Small intestine (tissue), 7 donors: Measurements from ENCODE around the gene TRIO. TPM values are rescaled to one million over a fixed set of nuclear protein-coding genes. Genes with fewer than 3 reads are reported as not detected.

Experiments used
- DNase-seq, 2 donors: peaks; one replicate each; pipeline versions ENCODE4 v3.0.0 to v3.0.0-alpha.2; 2013
- FAIRE-seq: peaks from 2 replicates; lab custom pipeline; 2012; peaks lifted over from hg19 to GRCh38; lab: Jason Lieb, UNC
- H3K27ac ChIP-seq, 3 donors: one replicate each; pipeline ENCODE4 v1.5.1; 2013; ENCODE audit warnings: low read length in 2 of 3, mild to moderate bottlenecking in 2 of 3, control low read depth in 1 of 3, inconsistent platforms in 1 of 3, low read depth in 1 of 3, moderate library complexity in 1 of 3
- H3K27me3 ChIP-seq, 3 donors: one replicate each; pipeline ENCODE4 v1.6.1; 2013; ENCODE audit warnings: low read length in 3 of 3, inconsistent platforms in 1 of 3; ENCODE audit not compliant: control insufficient read depth in 3 of 3, insufficient read depth in 3 of 3
- H3K36me3 ChIP-seq, 3 donors: one replicate each; pipeline ENCODE4 v1.6.1; 2013; ENCODE audit warnings: low read length in 3 of 3, inconsistent platforms in 1 of 3, low read depth in 1 of 3, mild to moderate bottlenecking in 1 of 3, moderate library complexity in 1 of 3; ENCODE audit not compliant: control insufficient read depth in 3 of 3, insufficient read depth in 2 of 3
- H3K4me1 ChIP-seq, 3 donors: one replicate each; pipeline ENCODE4 v1.6.1; 2013; ENCODE audit warnings: low read length in 2 of 3, inconsistent platforms in 1 of 3, low read depth in 1 of 3, mild to moderate bottlenecking in 1 of 3, moderate library complexity in 1 of 3; ENCODE audit not compliant: control insufficient read depth in 3 of 3, insufficient read depth in 2 of 3
- H3K4me3 ChIP-seq, 3 donors: one replicate each; pipeline ENCODE4 v1.5.1; 2013; ENCODE audit warnings: low read length in 3 of 3, control low read depth in 1 of 3, inconsistent platforms in 1 of 3, low read depth in 1 of 3, mild to moderate bottlenecking in 1 of 3, moderate library complexity in 1 of 3
- H3K9me3 ChIP-seq, 2 donors: one replicate each; pipeline ENCODE4 v1.6.1; 2013; ENCODE audit warnings: low read depth in 1 of 2, low read length in 1 of 2; ENCODE audit not compliant: control insufficient read depth in 2 of 2, insufficient read depth in 1 of 2
- WGBS, 3 donors: extraction: QIAGEN DNeasy Blood & Tissue Kit; methylation state at CpG; one replicate each; pipeline ENCODE4 v1.1.7; 2013; 5-methylcytosine and 5-hydroxymethylcytosine counted together
- polyA plus RNA-seq, 4 donors: library from polyadenylated mRNA; stranded (reverse) in 3 of 4; unstranded in 1 of 4; fragments of 200-250 nt in 3 of 4; fragments of 120-200 nt in 1 of 4; gene quantifications; one replicate each; pipeline versions ENCODE4 v1.2.1 to v1.2.3, GENCODE V29; 2013
- donor health status: healthy with polysubstance abuse.
- donor health status: control.
- donor health status: control.
- donor health status: Bipolar disorder and iron deficiency.
- donor health status: healthy.

The TRIO gene
- polyA plus RNA-seq, 4 donors: 13.2 to 50.8 (median 23.3) TPM

DNA sequence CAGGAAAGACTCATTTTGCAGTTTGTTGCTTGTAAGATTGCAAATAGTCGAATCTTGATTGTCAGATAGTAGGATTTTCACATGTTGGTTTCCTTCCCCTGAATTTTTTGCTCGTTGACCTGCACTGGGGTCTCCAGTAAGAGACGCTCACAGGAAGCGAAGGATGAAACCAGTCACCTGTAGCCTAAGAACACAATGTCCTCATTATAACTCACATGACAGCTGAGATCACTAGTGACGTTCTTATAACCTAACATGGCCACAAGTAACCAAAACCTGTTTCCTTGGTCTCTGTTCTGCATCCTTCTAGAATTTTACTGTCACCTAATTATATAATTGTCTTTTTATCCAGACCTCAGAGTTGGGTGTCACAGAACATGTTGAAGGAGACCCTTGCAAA lies 257.5 kb downstream of the TRIO start:
- whole genome bisulfite sequencing, 3 donors: 92 to 93% (median 92%) methylated on average over 5 of the region's 5 CpGs
- FAIRE-seq: no peak

DNA sequence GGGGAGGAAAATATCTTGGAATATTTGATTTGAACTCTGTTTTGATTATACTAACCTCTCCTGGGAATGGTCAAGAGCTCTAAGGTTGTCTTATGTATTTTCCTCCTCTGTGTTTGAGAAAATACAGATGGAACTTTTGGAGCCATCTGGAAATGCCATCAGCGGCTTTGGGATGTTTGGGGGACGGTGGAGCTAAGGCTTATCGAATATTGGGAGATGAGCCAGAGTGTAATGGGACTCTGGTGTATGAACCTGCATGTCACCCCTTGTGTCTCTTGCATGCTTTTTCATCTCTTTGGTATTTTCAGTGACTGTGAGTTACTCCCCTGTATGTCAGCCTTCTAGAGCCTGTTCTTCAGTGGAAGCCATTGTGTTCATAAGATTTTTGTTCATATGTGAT lies 258.5 kb downstream of the TRIO start:
- Histone ChIP-seq H3K36me3 (peaks cover 6 to 43% (median 6%) of the 10 kb centered on the region in 3 donors), H3K27me3 (no peaks in the 10 kb centered on the region), H3K27ac (no peak overlapping the region), H3K4me1 (peaks cover 0 to 10% (median 0%) of the 10 kb centered on the region in 3 donors), H3K9me3 (no peaks in the 10 kb centered on the region), H3K4me3 (no peak overlapping the region)
- DNase-seq: no peak
- WGBS, 3 donors: 88 to 98% (median 92%) methylated on average over 3 of the region's 3 CpGs
- FAIRE-seq: no peak

More for the DNA sequence above, 257.5 kb downstream of the TRIO start:
- H3K4me3 ChIP-seq: no peak overlapping the region
- peaks cover 3 to 35% (median 4%) of the 10 kb centered on the region in 3 donors for H3K36me3 ChIP-seq
- DNase-seq: no peak
- no peak overlapping the region for H3K27ac ChIP-seq
- H3K9me3 ChIP-seq: no peaks in the 10 kb centered on the region
- peaks cover 0 to 4% (median 0%) of the 10 kb centered on the region in 3 donors for H3K4me1 ChIP-seq
- H3K27me3 ChIP-seq: no peaks in the 10 kb centered on the region

DNA sequence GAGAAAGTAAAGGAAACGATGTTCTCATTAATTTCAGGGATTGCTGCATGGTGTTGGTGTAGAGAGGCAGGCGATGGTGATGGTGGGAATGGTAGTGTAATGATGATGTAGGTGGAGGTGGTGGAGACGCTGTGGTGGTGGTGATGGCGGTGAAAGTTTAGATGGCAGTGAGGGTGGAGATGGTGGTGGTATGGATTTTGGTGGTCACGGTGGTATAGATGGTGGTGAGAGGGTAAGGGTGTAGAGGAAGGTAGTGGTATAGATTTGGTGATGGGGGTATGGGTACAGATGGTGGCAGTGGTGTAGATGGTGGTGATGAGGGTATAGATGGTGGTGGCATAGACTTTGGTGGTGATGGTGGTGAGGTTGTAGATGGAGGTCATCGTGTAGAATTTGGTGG lies 259.3 kb downstream of the TRIO start:
- WGBS, 3 donors: 83 to 99% (median 96%) methylated on average over 6 of the region's 6 CpGs
- DNase-seq (no peak), FAIRE-seq (no peak)
- Histone ChIP-seq H3K4me1 (peaks cover 0 to 15% (median 0%) of the 10 kb centered on the region in 3 donors), H3K27ac (no peak overlapping the region), H3K27me3 (no peaks in the 10 kb centered on the region), H3K9me3 (no peaks in the 10 kb centered on the region), H3K36me3 (peaks cover 5 to 46% (median 10%) of the 10 kb centered on the region in 3 donors), H3K4me3 (no peak overlapping the region)

DNA sequence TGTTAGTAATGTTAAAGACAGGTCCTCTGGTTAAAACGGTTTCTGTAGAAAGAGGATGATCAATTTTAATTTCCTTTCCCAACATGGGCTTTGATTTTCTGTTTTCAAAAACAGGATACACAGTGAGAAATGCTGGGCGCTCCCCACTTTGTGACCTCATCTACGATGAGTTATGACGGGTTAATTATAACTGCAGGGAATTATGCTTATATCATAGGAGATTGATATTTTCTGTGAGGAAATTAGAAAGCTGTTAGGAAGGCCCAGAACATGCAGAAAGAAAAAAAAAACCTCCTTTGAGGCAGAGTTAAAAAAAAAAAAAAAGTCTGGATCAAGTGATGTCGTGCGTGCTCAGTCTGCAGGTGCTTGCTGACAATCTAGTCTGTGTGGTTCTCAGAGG lies 261.6 kb downstream of the TRIO start:
- peaks cover 5 to 39% (median 11%) of the 10 kb centered on the region in 3 donors for H3K36me3 ChIP-seq
- FAIRE-seq (no peak), DNase-seq (no peak)
- H3K27me3 ChIP-seq: no peaks in the 10 kb centered on the region
- WGBS, 3 donors: 82 to 85% (median 83%) methylated on average over 6 of the region's 6 CpGs
- peak overlapping the region in 1 of 3 donors; percentile 89 for H3K27ac ChIP-seq
- peaks cover 0 to 18% (median 0%) of the 10 kb centered on the region in 3 donors for H3K4me1 ChIP-seq
- H3K9me3 ChIP-seq: no peaks in the 10 kb centered on the region
- no peak overlapping the region for H3K4me3 ChIP-seq

DNA sequence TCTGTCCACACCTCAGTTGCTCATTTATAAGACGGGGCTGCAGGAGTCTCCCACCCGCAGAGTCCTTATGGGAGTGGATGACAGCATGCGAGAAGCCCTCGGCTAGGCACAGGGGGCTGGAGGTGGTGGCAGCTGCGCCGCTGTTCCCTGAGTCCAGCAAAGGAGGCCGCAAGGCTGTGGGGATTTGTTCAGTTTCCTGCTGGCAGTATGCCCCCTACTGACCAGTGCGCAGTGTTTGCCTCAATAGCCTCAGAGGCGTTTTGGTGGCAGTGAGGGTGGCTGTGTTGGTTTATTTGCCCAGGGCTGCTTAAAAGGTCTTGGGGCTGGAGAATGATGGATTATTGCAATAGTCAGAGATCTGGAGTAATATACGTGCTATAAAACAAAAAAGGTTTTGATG lies 262.1 kb downstream of the TRIO start:
- DNase-seq (peak in 1 of 2 donors; percentile 13), FAIRE-seq (no peak)
- Histone ChIP-seq H3K4me1 (peaks cover 0 to 23% (median 0%) of the 10 kb centered on the region in 3 donors), H3K27me3 (no peaks in the 10 kb centered on the region), H3K27ac (peak overlapping the region in 1 of 3 donors; percentile 89), H3K9me3 (no peaks in the 10 kb centered on the region), H3K4me3 (no peak overlapping the region), H3K36me3 (peaks cover 5 to 42% (median 12%) of the 10 kb centered on the region in 3 donors)
- 72 to 97% (median 86%) methylated on average over 10 of the region's 10 CpGs for WGBS, 3 donors

DNA sequence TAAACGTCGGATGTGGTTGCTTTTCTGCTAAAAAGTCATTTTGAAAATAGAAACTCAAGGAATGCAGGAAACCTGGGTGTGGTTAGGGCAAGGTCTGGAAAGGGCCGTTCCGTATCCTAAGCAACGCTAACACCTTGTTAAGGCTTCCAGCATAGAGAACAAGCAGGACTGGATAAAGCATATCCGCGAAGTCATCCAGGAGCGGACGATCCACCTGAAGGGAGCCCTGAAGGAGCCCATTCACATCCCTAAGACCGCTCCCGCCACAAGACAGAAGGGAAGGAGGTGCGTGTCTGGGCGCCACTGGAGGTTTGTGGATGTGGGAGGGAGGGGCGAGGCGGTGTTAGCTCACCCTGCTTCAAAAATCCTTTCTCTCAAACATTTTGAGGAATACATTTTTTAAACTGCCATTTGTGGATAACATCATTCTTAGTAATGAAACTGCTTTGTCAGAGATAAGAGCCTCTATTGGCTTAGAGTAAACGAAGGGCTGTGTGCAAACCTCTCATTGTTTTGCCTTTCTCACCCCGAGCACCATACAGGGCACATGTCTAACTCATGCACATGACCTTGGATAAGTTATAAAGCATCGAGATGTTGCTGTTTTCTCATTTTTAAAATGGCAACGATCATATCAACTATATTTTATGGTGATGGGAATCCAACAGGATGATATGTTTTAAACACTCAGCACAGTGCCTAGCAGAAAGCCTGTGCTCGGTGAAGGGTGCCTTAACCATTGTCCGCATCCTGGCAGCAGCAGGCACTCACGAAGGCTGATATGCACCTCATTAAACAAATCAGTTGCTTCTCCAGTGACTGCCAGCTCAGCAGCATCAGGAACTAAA lies 262.8 kb downstream of the TRIO start:
- H3K4me1 ChIP-seq: peaks cover 0 to 28% (median 0%) of the 10 kb centered on the region in 3 donors
- H3K27ac ChIP-seq: peak overlapping the region in 1 of 3 donors; percentile 89
- H3K36me3 ChIP-seq: peaks cover 5 to 46% (median 10%) of the 10 kb centered on the region in 3 donors
- 66 to 90% (median 80%) methylated on average over 22 of the region's 22 CpGs for WGBS, 3 donors
- no peaks in the 10 kb centered on the region for H3K27me3 ChIP-seq
- DNase-seq (peak in 1 of 2 donors; percentile 65), FAIRE-seq (no peak)
- H3K9me3 ChIP-seq: no peaks in the 10 kb centered on the region
- peak overlapping the region in 1 of 3 donors; percentile 33 for H3K4me3 ChIP-seq

DNA sequence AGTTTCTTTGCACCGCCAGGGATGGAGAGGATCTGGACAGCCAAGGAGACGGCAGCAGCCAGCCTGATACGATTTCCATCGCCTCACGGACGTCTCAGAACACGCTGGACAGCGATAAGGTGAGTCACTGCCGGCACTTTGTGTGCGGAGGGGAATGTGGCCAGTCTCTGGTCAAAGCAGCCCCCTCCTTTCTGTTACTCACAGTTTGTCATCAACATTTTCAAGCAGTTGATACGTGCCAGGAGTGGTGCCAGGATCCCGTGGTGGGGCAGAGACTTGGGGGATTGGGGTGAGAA lies 263.4 kb downstream of the TRIO start:
- Histone ChIP-seq H3K36me3 (peaks cover 5 to 49% (median 8%) of the 10 kb centered on the region in 3 donors), H3K9me3 (no peaks in the 10 kb centered on the region), H3K4me3 (no peak overlapping the region), H3K27ac (peak overlapping the region in 1 of 3 donors; percentile 89), H3K27me3 (no peaks in the 10 kb centered on the region), H3K4me1 (peaks cover 0 to 29% (median 0%) of the 10 kb centered on the region in 3 donors)
- FAIRE-seq: no peak
- 94 to 96% (median 95%) methylated on average over 12 of the region's 12 CpGs for WGBS, 3 donors
- DNase-seq: no peak

DNA sequence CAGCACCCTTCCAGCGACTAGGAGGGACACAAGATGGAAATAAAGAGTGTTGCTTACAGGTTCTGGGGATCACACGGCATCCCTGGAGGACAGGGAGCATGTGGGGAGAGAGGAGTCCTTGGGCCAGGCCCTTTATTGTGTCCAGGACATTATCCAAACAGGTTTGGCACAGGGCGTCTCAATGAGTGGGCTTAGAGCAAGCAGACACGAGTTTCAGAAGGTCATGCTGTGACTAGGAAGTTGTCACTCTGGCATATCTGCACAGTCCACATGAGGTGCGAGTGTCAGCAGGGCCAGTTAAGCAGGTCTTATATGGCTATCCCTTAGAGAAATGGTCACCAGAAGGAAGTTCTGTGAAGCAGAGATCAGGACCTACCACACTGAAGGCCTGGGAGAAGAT lies 263.9 kb downstream of the TRIO start:
- 76 to 89% (median 87%) methylated on average over 5 of the region's 5 CpGs for whole genome bisulfite sequencing, 3 donors
- Histone ChIP-seq H3K4me1 (peaks cover 0 to 29% (median 0%) of the 10 kb centered on the region in 3 donors), H3K27ac (peak overlapping the region in 1 of 3 donors; percentile 89), H3K9me3 (no peaks in the 10 kb centered on the region), H3K27me3 (no peaks in the 10 kb centered on the region), H3K4me3 (no peak overlapping the region), H3K36me3 (peaks cover 5 to 52% (median 8%) of the 10 kb centered on the region in 3 donors)
- DNase-seq: no peak
- no peak for FAIRE-seq
